GM23338 (cell line): Measurements from ENCODE around the gene DNAJC1. TPM values are rescaled to one million over a fixed set of nuclear protein-coding genes. Genes with fewer than 3 reads are reported as not detected.

Experiments used
- ATAC-seq: fragments of 200-7000 bp; cut with Tn5 transposase; 3 replicates; pipeline ENCODE4 v1.9.1; 2020
- DNase-seq: peaks from one replicate; pipeline ENCODE4 v3.0.0-alpha.2; 2015; ENCODE audit warnings: low spot score
- H2AFZ ChIP-seq: fragments of 200-600 bp; sonication (generic); 2 replicates; pipeline ENCODE4 v1.8.0; 2016; ENCODE audit warnings: antibody characterized with exemption, mild to moderate bottlenecking, moderate library complexity
- H3F3A ChIP-seq: fragments of 200-600 bp; sonication (generic); replicated peaks from 2 replicates; pipeline ENCODE4 v1.8.0; 2017; ENCODE audit warnings: antibody characterized with exemption, mixed run types, low read depth
- H3K27ac ChIP-seq: fragments of 200-600 bp; sonication (generic); 2 replicates; pipeline ENCODE4 v1.6.1; 2016; ENCODE audit warnings: low read depth
- H3K27me3 ChIP-seq: fragments of 200-600 bp; sonication (generic); 2 replicates; pipeline ENCODE4 v1.8.0; 2016; ENCODE audit warnings: mild to moderate bottlenecking, mixed run types, moderate library complexity; ENCODE audit not compliant: insufficient read depth
- H3K36me3 ChIP-seq: fragments of 200-600 bp; sonication (generic); 2 replicates; pipeline ENCODE4 v1.8.0; 2016; ENCODE audit warnings: mild to moderate bottlenecking; ENCODE audit not compliant: insufficient read depth
- H3K4me1 ChIP-seq: fragments of 200-600 bp; sonication (generic); 2 replicates; pipeline ENCODE4 v1.8.0; 2016; ENCODE audit warnings: mild to moderate bottlenecking, moderate library complexity; ENCODE audit not compliant: insufficient read depth
- H3K4me2 ChIP-seq: fragments of 200-600 bp; sonication (generic); 2 replicates; pipeline ENCODE4 v1.7.1; 2017; ENCODE audit warnings: mixed run types
- H3K4me3 ChIP-seq: fragments of 200-600 bp; sonication (generic); 2 replicates; pipeline ENCODE4 v1.6.1; 2016; ENCODE audit warnings: mixed run types
- H3K79me2 ChIP-seq: fragments of 200-600 bp; sonication (generic); replicated peaks from 2 replicates; pipeline ENCODE4 v1.8.0; 2017; ENCODE audit warnings: mild to moderate bottlenecking; ENCODE audit not compliant: insufficient read depth
- H3K9me2 ChIP-seq: fragments of 200-600 bp; sonication (generic); 2 replicates; pipeline ENCODE4 v1.8.0; 2017; ENCODE audit not compliant: insufficient read depth
- H4K20me1 ChIP-seq: fragments of 200-600 bp; sonication (generic); replicated peaks from 2 replicates; pipeline ENCODE4 v1.8.0; 2017; ENCODE audit warnings: mild to moderate bottlenecking; ENCODE audit not compliant: insufficient read depth
- H3K27ac Mint-ChIP-seq: 2 replicates; pipeline ENCODE4 v1.8.0; 2020; ENCODE audit warnings: inconsistent platforms, mild to moderate bottlenecking, moderate library complexity, mixed read lengths
- H3K27me3 Mint-ChIP-seq: 3 replicates; pipeline ENCODE4 v1.8.0; 2022; ENCODE audit warnings: low read depth, mild to moderate bottlenecking, moderate library complexity, mixed read lengths, inconsistent platforms; ENCODE audit not compliant: insufficient read depth, poor library complexity
- H3K36me3 Mint-ChIP-seq: 3 replicates; pipeline ENCODE4 v1.8.0; 2021; ENCODE audit warnings: low read depth, mild to moderate bottlenecking, inconsistent platforms, moderate library complexity, mixed read lengths
- H3K4me1 Mint-ChIP-seq: 3 replicates; pipeline ENCODE4 v1.8.0; 2020; ENCODE audit warnings: mild to moderate bottlenecking, inconsistent platforms, mixed read lengths
- H3K4me3 Mint-ChIP-seq: 3 replicates; pipeline ENCODE4 v1.8.0; 2021; ENCODE audit warnings: moderate library complexity, mild to moderate bottlenecking, inconsistent platforms, mixed read lengths
- H3K9me3 Mint-ChIP-seq: 3 replicates; pipeline ENCODE4 v1.8.0; 2020; ENCODE audit warnings: moderate library complexity, mild to moderate bottlenecking, inconsistent platforms, mixed read lengths
- CREB1 ChIP-seq: fragments of 250-450 bp; sonication (Bioruptor Pico); IDR thresholded peaks from 2 replicates; pipeline ENCODE4 v1.5.0; 2020; ENCODE audit warnings: low read depth, mild to moderate bottlenecking, moderate library complexity
- CTCF ChIP-seq, 2 experiments: fragments of 200-600 bp in 1 of 2; sonication (generic) in 1 of 2; conservative IDR thresholded peaks; 2 replicates each; pipeline versions ENCODE4 v1.5.1 to v1.6.1; 2016 to 2017; ENCODE audit warnings: antibody characterized with exemption in 2 of 2, low read depth in 2 of 2, mild to moderate bottlenecking in 2 of 2, moderate library complexity in 1 of 2
- EZH2 ChIP-seq: fragments of 200-600 bp; sonication (generic); IDR thresholded peaks from one replicate; pipeline ENCODE4 v1.8.0; 2017; ENCODE audit warnings: antibody characterized with exemption, mild to moderate bottlenecking, low read depth; ENCODE audit not compliant: unreplicated experiment
- EZH2phosphoT487 ChIP-seq: fragments of 200-600 bp; sonication (generic); IDR thresholded peaks from one replicate; pipeline ENCODE4 v1.8.1; 2018; ENCODE audit warnings: antibody characterized with exemption; ENCODE audit not compliant: unreplicated experiment
- JUNB ChIP-seq: IDR thresholded peaks from one replicate; pipeline ENCODE4 v1.6.1; 2016; ENCODE audit warnings: antibody characterized with exemption; ENCODE audit not compliant: unreplicated experiment
- NANOG ChIP-seq: IDR thresholded peaks from 2 replicates; pipeline ENCODE4 v1.6.1; 2016; ENCODE audit warnings: antibody characterized with exemption, borderline replicate concordance
- POLR2AphosphoS5 ChIP-seq: IDR thresholded peaks from 2 replicates; pipeline ENCODE4 v1.6.1; 2016; ENCODE audit warnings: antibody characterized with exemption, low read depth
- REST ChIP-seq: IDR thresholded peaks from one replicate; pipeline ENCODE4 v1.6.1; 2018; ENCODE audit warnings: antibody characterized with exemption; ENCODE audit not compliant: unreplicated experiment
- STAT1 ChIP-seq: IDR thresholded peaks from one replicate; pipeline ENCODE4 v1.6.1; 2016; ENCODE audit warnings: antibody characterized with exemption; ENCODE audit not compliant: unreplicated experiment
- ZNF114 ChIP-seq: fragments of 250-450 bp; sonication (Bioruptor Pico); IDR thresholded peaks from 2 replicates; pipeline ENCODE4 v1.5.0; 2020; ENCODE audit warnings: mild to moderate bottlenecking, moderate library complexity
- ZNF331 ChIP-seq: fragments of 250-450 bp; sonication (Bioruptor Pico); IDR thresholded peaks from 2 replicates; pipeline ENCODE4 v1.5.0; 2020; ENCODE audit warnings: low read depth, mild to moderate bottlenecking, moderate library complexity
- polyA plus RNA-seq: library from polyadenylated mRNA; unstranded; fragments of >200 nt; fragmentation: Nextera tagmentation; extraction: Ambion mirVana; gene quantifications from 2 replicates; pipeline ENCODE4 v1.2.1, GENCODE V29; 2016
- total RNA-seq: library from RNA; depleted of rRNA; stranded (reverse); fragments of >200 nt; shearing (Covaris generic); gene quantifications from 2 replicates; pipeline ENCODE4 v1.2.3, GENCODE V29; 2014

Gene DNAJC1
- total and polyA plus RNA-seq, 2 experiments from 2014 or later, result 38.6 to 45.3 TPM

- TF ChIP-seq REST, result no peak
- no peak for TF ChIP-seq JUNB
These were observed 246.8 kb downstream of the DNAJC1 start (continued) for GRCh38 chr10:21756707-21757106.

DNA sequence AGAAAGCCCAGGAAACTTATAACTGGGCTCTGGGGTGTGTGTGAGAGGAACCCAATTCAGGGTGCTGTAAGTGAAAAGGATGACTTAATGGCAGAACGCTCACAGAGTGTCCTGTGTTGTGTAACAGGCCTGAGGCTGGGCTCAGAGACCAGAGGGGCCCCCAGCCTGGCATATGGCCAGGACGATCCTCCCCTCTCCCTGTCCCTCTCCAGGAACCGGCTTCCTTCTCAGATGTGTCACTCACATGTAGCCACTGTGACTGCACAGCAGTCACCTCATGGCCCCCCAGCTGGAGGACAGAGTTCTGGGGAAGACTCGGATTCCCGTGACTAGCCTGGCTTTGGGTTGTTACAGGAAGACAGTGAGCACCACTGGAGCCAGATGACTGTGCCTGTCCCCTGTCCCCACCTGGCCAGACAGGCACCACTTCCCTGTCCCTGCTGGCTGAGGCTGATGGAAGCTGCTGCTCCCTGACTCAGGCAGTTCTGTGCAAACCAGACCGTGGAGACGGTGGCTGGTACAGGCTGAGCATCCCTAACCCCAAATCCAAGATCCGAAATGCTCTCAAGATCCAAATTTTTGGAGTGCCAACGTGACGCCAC is 249.0 kb downstream of the DNAJC1 start:
- Histone ChIP-seq H3K4me2 (no peak overlapping the region), H3K4me3 (no peak overlapping the region), H4K20me1 (no peaks in the 10 kb centered on the region), H2AFZ (no peak overlapping the region), H3K79me2 (no peaks in the 10 kb centered on the region), H3K36me3 (no peaks in the 10 kb centered on the region), H3F3A (peaks cover 30% of the 10 kb centered on the region), H3K9me2 (no peaks in the 10 kb centered on the region), H3K4me1 (peaks cover 59% of the 10 kb centered on the region), H3K27me3 (no peaks in the 10 kb centered on the region), H3K27ac (no peak overlapping the region)
- ATAC-seq (no peak), DNase-seq (no peak)
- Mint-ChIP-seq H3K27ac (no peak overlapping the region), H3K9me3 (no peaks in the 10 kb centered on the region), H3K4me3 (no peak overlapping the region), H3K4me1 (peaks cover 79% of the 10 kb centered on the region), H3K36me3 (no peaks in the 10 kb centered on the region), H3K27me3 (peaks cover 17% of the 10 kb centered on the region)
- TF ChIP-seq POLR2AphosphoS5 (no peak), NANOG (no peak), ZNF114 (CRISPR knock-in tag) (no peak), CREB1 (CRISPR knock-in tag) (no peak), EZH2 (no peak), STAT1 (no peak), EZH2phosphoT487 (no peak), CTCF (conservative IDR thresholded peaks at IDR 0.05; ENCODE audit: low read depth in 2 of 2) (no peak), ZNF331 (CRISPR knock-in tag) (no peak), REST (no peak)
